ENCODE results near the gene TNFAIP8L3.

Gene TNFAIP8L3

DNA sequence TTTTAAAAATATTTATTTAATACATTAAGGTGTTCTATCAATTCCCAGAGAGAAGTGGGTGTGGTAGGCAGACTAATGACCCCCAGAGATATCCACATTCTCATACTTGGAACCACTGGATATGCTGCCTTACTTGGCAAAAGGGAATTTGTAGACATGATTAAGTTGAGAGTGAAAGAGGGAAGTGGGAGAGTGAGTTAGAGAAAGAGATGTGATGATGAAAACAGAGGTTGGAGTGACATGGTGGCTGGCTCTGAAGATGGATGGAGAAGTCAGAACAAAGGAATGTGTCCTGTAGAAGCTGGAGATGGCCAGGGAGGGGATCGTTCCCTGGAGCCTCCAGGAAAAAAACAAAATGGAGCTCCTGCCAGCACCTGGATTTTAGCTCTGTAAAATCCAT is 32.0 kb downstream of the TNFAIP8L3 start:
- Histone ChIP-seq H3K27ac (ENCODE audit: low read depth, low read length) (no peak overlapping the region), H3K9ac (ENCODE audit: low read length) (no peak overlapping the region), H3K4me3 (ENCODE audit: low read length) (no peak overlapping the region), H3K4me1 (ENCODE audit: control insufficient read depth, insufficient read depth, low read length) (no peaks in the 10 kb centered on the region), H3K36me3 (ENCODE audit: control insufficient read depth, insufficient read depth, low read length) (no peaks in the 10 kb centered on the region), H3K27me3 (ENCODE audit: control insufficient read depth, insufficient read depth, low read length) (no peaks in the 10 kb centered on the region)

DNA sequence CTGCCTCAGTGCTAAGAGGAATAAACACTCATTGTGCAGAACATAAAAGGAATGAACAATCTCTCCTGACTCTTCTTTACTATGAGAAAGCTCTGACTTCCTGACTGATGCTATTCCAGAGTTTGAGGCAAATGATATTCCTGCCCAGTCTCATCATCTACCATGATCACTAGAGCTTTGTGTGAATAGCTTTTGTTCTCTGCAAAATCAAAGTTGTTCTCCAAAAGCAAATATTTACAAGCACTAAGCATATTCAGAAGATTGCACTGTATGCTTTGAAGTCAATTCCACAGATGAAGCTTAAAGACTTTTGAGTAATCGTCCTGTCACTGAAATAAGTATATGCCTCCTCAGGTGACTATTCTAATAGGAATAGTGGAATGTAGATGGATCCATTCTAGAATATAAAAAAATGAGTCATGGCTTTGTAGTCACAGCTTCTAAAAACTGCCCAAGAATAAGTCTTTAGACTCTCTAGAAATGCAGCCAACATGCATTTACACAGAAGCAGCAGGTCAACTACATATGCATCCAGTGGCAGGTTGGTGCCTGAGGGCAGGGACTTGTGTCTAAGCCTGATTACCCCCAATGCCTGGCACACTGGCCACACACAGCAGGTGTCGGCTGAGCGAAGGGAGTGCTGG is 34.6 kb downstream of the TNFAIP8L3 start:
- no peaks in the 10 kb centered on the region for H3K4me1 ChIP-seq (ENCODE audit: control insufficient read depth, insufficient read depth, low read length)
- H3K9ac ChIP-seq (ENCODE audit: low read length) = no peak overlapping the region
- H3K27ac ChIP-seq (ENCODE audit: low read depth, low read length) = no peak overlapping the region
- H3K4me3 ChIP-seq (ENCODE audit: low read length) = no peak overlapping the region
- H3K36me3 ChIP-seq (ENCODE audit: control insufficient read depth, insufficient read depth, low read length) = no peaks in the 10 kb centered on the region
- no peaks in the 10 kb centered on the region for H3K27me3 ChIP-seq (ENCODE audit: control insufficient read depth, insufficient read depth, low read length)

GRCh38 chr15:51054535-51054934 is 40.2 kb downstream of the TNFAIP8L3 start:
- no peak overlapping the region for H3K27ac ChIP-seq (ENCODE audit: low read depth, low read length)
- H3K36me3 ChIP-seq (ENCODE audit: control insufficient read depth, insufficient read depth, low read length) = no peaks in the 10 kb centered on the region
- no peaks in the 10 kb centered on the region for H3K4me1 ChIP-seq (ENCODE audit: control insufficient read depth, insufficient read depth, low read length)
- H3K4me3 ChIP-seq (ENCODE audit: low read length) = no peak overlapping the region
- H3K27me3 ChIP-seq (ENCODE audit: control insufficient read depth, insufficient read depth, low read length) = no peaks in the 10 kb centered on the region
- H3K9ac ChIP-seq (ENCODE audit: low read length) = no peak overlapping the region

GRCh38 chr15:51053571-51053970 is 41.1 kb downstream of the TNFAIP8L3 start:
- Histone ChIP-seq H3K36me3 (ENCODE audit: control insufficient read depth, insufficient read depth, low read length) (no peaks in the 10 kb centered on the region), H3K27me3 (ENCODE audit: control insufficient read depth, insufficient read depth, low read length) (no peaks in the 10 kb centered on the region), H3K9ac (ENCODE audit: low read length) (no peak overlapping the region), H3K27ac (ENCODE audit: low read depth, low read length) (no peak overlapping the region), H3K4me1 (ENCODE audit: control insufficient read depth, insufficient read depth, low read length) (no peaks in the 10 kb centered on the region), H3K4me3 (ENCODE audit: low read length) (no peak overlapping the region)

GRCh38 chr15:51051776-51052175 is 42.9 kb downstream of the TNFAIP8L3 start:
- H3K9ac ChIP-seq (ENCODE audit: low read length) = no peak overlapping the region
- H3K4me1 ChIP-seq (ENCODE audit: control insufficient read depth, insufficient read depth, low read length) = peaks cover 6% of the 10 kb centered on the region
- H3K4me3 ChIP-seq (ENCODE audit: low read length) = no peak overlapping the region
- H3K36me3 ChIP-seq (ENCODE audit: control insufficient read depth, insufficient read depth, low read length) = no peaks in the 10 kb centered on the region
- no peaks in the 10 kb centered on the region for H3K27me3 ChIP-seq (ENCODE audit: control insufficient read depth, insufficient read depth, low read length)
- no peak overlapping the region for H3K27ac ChIP-seq (ENCODE audit: low read depth, low read length)

DNA sequence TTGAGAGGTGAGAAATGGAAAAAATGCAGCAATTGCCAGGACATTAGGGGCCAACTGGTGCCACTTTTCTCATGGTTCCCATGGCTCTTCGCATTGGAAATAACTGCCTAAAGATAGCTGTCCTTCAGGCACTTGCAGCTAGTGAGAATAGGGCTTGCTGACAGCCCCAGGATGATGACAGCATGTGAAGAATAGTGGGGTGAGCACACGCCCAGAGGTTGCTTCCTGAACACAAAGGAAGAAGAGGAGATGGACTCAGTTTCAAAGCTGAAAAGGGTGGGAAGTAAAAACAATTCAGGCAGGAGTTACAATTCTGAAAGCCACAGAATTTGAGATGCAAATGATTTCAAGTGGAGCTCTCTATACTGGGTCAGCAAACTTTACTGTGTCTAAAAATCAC is 45.6 kb downstream of the TNFAIP8L3 start:
- Histone ChIP-seq H3K27ac (ENCODE audit: low read depth, low read length) (no peak overlapping the region), H3K36me3 (ENCODE audit: control insufficient read depth, insufficient read depth, low read length) (no peaks in the 10 kb centered on the region), H3K4me3 (ENCODE audit: low read length) (no peak overlapping the region), H3K4me1 (ENCODE audit: control insufficient read depth, insufficient read depth, low read length) (peaks cover 8% of the 10 kb centered on the region), H3K27me3 (ENCODE audit: control insufficient read depth, insufficient read depth, low read length) (no peaks in the 10 kb centered on the region), H3K9ac (ENCODE audit: low read length) (no peak overlapping the region)

GRCh38 chr15:51048308-51048707 is 46.4 kb downstream of the TNFAIP8L3 start:
- Histone ChIP-seq H3K9ac (ENCODE audit: low read length) (no peak overlapping the region), H3K36me3 (ENCODE audit: control insufficient read depth, insufficient read depth, low read length) (no peaks in the 10 kb centered on the region)

DNA sequence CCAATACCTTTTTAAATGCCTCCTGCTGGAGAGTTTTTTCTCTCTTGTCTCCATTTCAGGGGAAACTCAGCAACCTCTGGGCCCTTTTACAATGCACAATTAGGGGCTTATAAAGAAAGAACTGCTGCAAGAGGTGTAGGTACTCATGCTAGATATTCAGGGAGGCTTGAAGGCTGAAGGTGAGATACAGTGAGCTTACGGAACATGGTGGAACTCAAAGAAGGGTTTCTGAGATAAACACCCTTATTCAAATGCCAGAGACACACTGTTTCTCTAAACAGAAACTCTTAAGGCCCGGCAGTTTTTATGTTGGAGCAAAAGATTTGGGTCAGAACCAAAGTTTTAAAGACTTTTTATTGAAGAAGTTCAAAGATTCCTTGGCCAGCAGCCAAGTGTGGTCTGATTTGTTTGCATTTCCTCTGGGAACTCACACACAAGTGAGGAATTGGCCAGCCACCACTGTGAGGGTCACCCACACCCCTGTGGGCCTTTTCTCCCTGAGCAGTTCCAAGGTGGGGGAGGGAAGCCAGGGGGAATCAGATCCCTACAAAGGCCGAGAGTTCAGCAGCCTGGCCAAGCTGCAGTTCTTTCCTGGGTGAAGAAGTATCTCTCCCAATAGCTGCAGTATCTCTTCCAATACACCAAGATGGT is 47.8 kb downstream of the TNFAIP8L3 start:
- Histone ChIP-seq H3K4me1 (ENCODE audit: control insufficient read depth, insufficient read depth, low read length) (peaks cover 8% of the 10 kb centered on the region), H3K27ac (ENCODE audit: low read depth, low read length) (no peak overlapping the region), H3K9ac (ENCODE audit: low read length) (no peak overlapping the region), H3K27me3 (ENCODE audit: control insufficient read depth, insufficient read depth, low read length) (no peaks in the 10 kb centered on the region), H3K36me3 (ENCODE audit: control insufficient read depth, insufficient read depth, low read length) (no peaks in the 10 kb centered on the region), H3K4me3 (ENCODE audit: low read length) (no peak overlapping the region)

More at GRCh38 chr15:51048308-51048707, 46.4 kb downstream of the TNFAIP8L3 start:
- no peak overlapping the region for H3K27ac ChIP-seq (ENCODE audit: low read depth, low read length)
- no peaks in the 10 kb centered on the region for H3K27me3 ChIP-seq (ENCODE audit: control insufficient read depth, insufficient read depth, low read length)
- H3K4me3 ChIP-seq (ENCODE audit: low read length) = no peak overlapping the region
- peaks cover 8% of the 10 kb centered on the region for H3K4me1 ChIP-seq (ENCODE audit: control insufficient read depth, insufficient read depth, low read length)

DNA sequence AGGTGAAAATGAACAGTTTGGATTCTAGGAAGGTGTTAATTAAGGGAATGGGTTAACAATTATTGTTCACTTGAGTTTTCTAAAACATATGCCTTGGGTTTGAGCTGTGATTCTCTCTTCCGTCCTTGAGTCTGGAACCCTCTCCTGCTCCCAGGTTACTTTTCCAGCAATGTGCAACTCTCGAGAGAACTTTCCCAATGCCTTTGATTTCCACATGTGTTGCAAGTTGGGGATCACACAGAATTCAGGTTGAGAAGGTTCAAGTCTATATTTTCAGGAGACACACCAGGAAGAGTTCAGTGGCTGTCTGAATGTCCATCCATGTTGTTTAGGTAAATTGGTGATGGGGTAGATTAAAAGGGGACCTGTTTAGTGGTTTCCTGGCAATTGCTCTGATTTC is 48.7 kb downstream of the TNFAIP8L3 start:
- Histone ChIP-seq H3K4me3 (ENCODE audit: low read length) (no peak overlapping the region), H3K9ac (ENCODE audit: low read length) (no peak overlapping the region), H3K4me1 (ENCODE audit: control insufficient read depth, insufficient read depth, low read length) (peaks cover 8% of the 10 kb centered on the region), H3K27me3 (ENCODE audit: control insufficient read depth, insufficient read depth, low read length) (no peaks in the 10 kb centered on the region), H3K27ac (ENCODE audit: low read depth, low read length) (no peak overlapping the region), H3K36me3 (ENCODE audit: control insufficient read depth, insufficient read depth, low read length) (no peaks in the 10 kb centered on the region)

DNA sequence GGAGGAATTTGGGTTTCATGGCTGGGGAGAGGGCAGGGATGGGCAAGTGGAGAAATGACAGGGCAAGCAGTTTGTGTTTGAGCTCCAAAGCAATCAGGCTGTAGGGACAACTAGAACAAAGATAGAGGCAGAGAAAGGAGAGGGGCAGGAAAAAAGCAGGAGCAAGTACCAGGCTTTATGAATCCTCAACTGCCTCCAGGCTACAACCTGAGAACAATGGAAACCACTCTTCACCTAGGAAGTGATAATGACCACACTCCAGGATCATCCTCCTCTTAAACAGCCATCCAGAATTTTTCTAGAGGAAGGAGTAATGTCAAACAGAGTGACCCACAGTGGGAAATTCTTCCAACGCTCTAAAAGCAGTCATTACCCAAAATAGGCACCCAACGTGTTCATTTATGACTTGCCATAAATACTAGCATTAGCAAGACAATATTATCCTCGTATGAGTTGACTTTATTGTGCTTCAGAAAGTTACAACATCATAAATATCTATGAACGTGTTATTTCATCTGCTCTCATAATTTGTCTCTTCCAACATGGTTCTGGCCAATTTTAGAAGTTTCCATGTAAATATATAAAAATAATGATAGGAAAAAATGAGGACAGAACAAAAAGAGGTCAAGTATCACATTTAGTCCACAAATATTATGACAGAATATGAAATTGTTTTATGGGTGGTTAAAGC is 50.5 kb downstream of the TNFAIP8L3 start:
- H3K27ac ChIP-seq (ENCODE audit: low read depth, low read length) = peak overlapping the region; percentile 40
- H3K36me3 ChIP-seq (ENCODE audit: control insufficient read depth, insufficient read depth, low read length) = no peaks in the 10 kb centered on the region
- no peak overlapping the region for H3K4me3 ChIP-seq (ENCODE audit: low read length)
- H3K9ac ChIP-seq (ENCODE audit: low read length) = no peak overlapping the region
- peaks cover 8% of the 10 kb centered on the region for H3K4me1 ChIP-seq (ENCODE audit: control insufficient read depth, insufficient read depth, low read length)
- H3K27me3 ChIP-seq (ENCODE audit: control insufficient read depth, insufficient read depth, low read length) = no peaks in the 10 kb centered on the region

DNA sequence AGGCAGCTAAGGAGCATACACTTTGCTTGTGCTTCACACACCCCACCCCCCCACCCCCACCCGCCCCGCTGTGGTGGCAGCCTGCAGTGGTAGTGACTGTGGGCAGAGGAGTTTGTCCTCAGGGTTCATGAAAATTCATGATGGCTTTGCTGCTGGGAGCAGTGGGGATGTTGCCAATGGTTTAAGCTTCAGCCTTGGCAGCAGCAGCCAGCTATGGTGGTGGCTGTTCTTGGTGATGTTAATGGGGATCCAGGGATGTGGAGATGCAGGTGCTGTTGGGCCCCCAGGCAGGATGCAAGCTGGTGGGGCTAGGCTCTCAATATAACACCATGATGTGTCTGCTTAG is 55.8 kb downstream of the TNFAIP8L3 start:
- H3K27me3 ChIP-seq (ENCODE audit: control insufficient read depth, insufficient read depth, low read length) = no peaks in the 10 kb centered on the region
- no peak overlapping the region for H3K27ac ChIP-seq (ENCODE audit: low read depth, low read length)
- no peak overlapping the region for H3K4me3 ChIP-seq (ENCODE audit: low read length)
- H3K36me3 ChIP-seq (ENCODE audit: control insufficient read depth, insufficient read depth, low read length) = no peaks in the 10 kb centered on the region
- H3K9ac ChIP-seq (ENCODE audit: low read length) = no peak overlapping the region
- H3K4me1 ChIP-seq (ENCODE audit: control insufficient read depth, insufficient read depth, low read length) = no peaks in the 10 kb centered on the region

DNA sequence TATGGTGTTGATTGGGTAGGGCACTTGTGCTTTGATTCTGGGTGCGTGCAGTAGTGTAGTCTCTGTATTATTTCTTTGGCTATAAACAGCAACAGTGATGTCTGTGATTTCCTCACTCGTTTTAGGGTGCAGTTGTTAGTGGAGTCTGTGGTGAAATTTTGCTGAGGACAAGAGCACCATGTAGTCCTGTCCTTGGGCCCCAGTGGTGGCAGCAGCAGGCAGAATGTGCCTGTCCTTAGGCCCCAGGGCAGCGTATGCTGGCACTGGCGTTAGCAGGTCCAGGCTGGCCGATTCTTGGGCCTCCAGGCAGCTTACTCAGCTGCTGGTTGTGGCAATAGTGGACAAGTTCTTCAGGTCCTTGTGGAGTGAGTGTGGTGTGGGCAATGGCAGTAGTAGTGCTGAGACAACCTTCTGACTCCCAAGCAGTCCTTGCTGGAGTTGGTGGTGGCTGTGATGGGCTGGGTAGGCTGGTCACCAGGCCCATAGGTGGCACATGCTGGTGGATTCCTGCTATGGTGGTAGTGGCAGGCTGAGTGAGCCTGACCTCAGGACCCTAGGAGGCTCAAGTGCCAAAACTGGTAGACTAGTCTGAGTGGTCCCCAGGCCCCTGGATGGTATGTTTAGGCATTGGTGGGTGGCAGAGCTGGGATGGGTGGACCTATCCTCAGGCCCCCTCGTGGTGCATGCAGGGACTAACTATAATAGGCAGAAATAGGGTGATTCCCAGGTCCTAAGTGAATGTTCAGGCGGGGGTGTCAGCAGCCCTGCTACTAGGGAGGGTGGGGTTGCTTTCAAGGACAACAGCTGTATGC is 56.3 kb downstream of the TNFAIP8L3 start:
- H3K9ac ChIP-seq (ENCODE audit: low read length) = no peak overlapping the region

More for the DNA sequence above, 56.3 kb downstream of the TNFAIP8L3 start:
- Histone ChIP-seq H3K36me3 (ENCODE audit: control insufficient read depth, insufficient read depth, low read length) (no peaks in the 10 kb centered on the region), H3K27me3 (ENCODE audit: control insufficient read depth, insufficient read depth, low read length) (no peaks in the 10 kb centered on the region), H3K4me3 (ENCODE audit: low read length) (no peak overlapping the region), H3K4me1 (ENCODE audit: control insufficient read depth, insufficient read depth, low read length) (no peaks in the 10 kb centered on the region), H3K27ac (ENCODE audit: low read depth, low read length) (no peak overlapping the region)
